ENCODE data around the gene RNF32. TPM values are rescaled to one million over a fixed set of nuclear protein-coding genes. Genes with fewer than 3 reads are reported as not detected.

The RNF32 gene
- total RNA-seq, 1 experiment from 2014 or later = 2.2 TPM

GRCh38 chr7:156655251-156655650 is 14.7 kb downstream of the RNF32 start:
- DNase-seq = no peak
- Histone ChIP-seq H3K9me2 (ENCODE audit: insufficient read depth) (no peaks in the 10 kb centered on the region), H2AFZ (no peak overlapping the region), H3K4me1 (replicated peaks; ENCODE audit: insufficient read depth) (no peaks in the 10 kb centered on the region), H3K36me3 (ENCODE audit: low read depth) (no peaks in the 10 kb centered on the region), H3K27me3 (ENCODE audit: insufficient read depth, low read depth) (no peaks in the 10 kb centered on the region), H3K79me2 (ENCODE audit: low read depth) (no peaks in the 10 kb centered on the region), H4K20me1 (ENCODE audit: insufficient read depth) (no peaks in the 10 kb centered on the region), H3K27ac (no peak overlapping the region), H3K9me3 (ENCODE audit: insufficient read depth, low read depth) (no peaks in the 10 kb centered on the region), H3F3A (ENCODE audit: insufficient read depth, low read depth) (no peaks in the 10 kb centered on the region; the same call in 1 of the 2 replicates), H3K4me2 (no peak overlapping the region), H3K4me3 (no peak overlapping the region)
- TF ChIP-seq EZH2 (IDR thresholded peaks at IDR 0.05; ENCODE audit: low read depth) (no peak), CTCF (conservative IDR thresholded peaks at IDR 0.05) (no peak)
- POLR2A ChIA-PET (ENCODE audit: unreplicated experiment) = no interaction called here
- BruUV-seq (replicated peaks) = no TSS peak
- CTCF ChIA-PET = no interaction called here
- intact Hi-C loops (cut with micrococcal nuclease; ENCODE audit: unreplicated experiment) = no loop called here

GRCh38 chr7:156655983-156656382 is 15.4 kb downstream of the RNF32 start:
- no peak overlapping the region for H3K4me2 ChIP-seq
- no TSS peak for BruUV-seq (replicated peaks)
- H4K20me1 ChIP-seq (ENCODE audit: insufficient read depth) = no peaks in the 10 kb centered on the region
- no peak for TF ChIP-seq CTCF (conservative IDR thresholded peaks at IDR 0.05)
- TF ChIP-seq EZH2 (IDR thresholded peaks at IDR 0.05; ENCODE audit: low read depth) = no peak
- no peak overlapping the region for H2AFZ ChIP-seq
- H3K4me3 ChIP-seq = no peak overlapping the region
- no peak overlapping the region for H3K27ac ChIP-seq
- no peaks in the 10 kb centered on the region for H3K9me2 ChIP-seq (ENCODE audit: insufficient read depth)
- no peaks in the 10 kb centered on the region for H3K27me3 ChIP-seq (ENCODE audit: insufficient read depth, low read depth)
- CTCF ChIA-PET = no interaction called here
- no peaks in the 10 kb centered on the region; the same call in 1 of the 2 replicates for H3F3A ChIP-seq (ENCODE audit: insufficient read depth, low read depth)
- H3K4me1 ChIP-seq (replicated peaks; ENCODE audit: insufficient read depth) = no peaks in the 10 kb centered on the region
- intact Hi-C loops (cut with micrococcal nuclease; ENCODE audit: unreplicated experiment) = no loop called here
- no peaks in the 10 kb centered on the region for H3K79me2 ChIP-seq (ENCODE audit: low read depth)
- no peaks in the 10 kb centered on the region for H3K36me3 ChIP-seq (ENCODE audit: low read depth)
- DNase-seq = no peak
- no peaks in the 10 kb centered on the region for H3K9me3 ChIP-seq (ENCODE audit: insufficient read depth, low read depth)
- POLR2A ChIA-PET (ENCODE audit: unreplicated experiment) = no interaction called here

GRCh38 chr7:156656598-156656997 is 16.0 kb downstream of the RNF32 start:
- no TSS peak for BruUV-seq (replicated peaks)
- Histone ChIP-seq H3K4me3 (no peak overlapping the region), H3K9me3 (ENCODE audit: insufficient read depth, low read depth) (no peaks in the 10 kb centered on the region), H2AFZ (no peak overlapping the region), H4K20me1 (ENCODE audit: insufficient read depth) (no peaks in the 10 kb centered on the region), H3K27ac (no peak overlapping the region), H3K79me2 (ENCODE audit: low read depth) (no peaks in the 10 kb centered on the region), H3K9me2 (ENCODE audit: insufficient read depth) (no peaks in the 10 kb centered on the region), H3K4me2 (no peak overlapping the region), H3F3A (ENCODE audit: insufficient read depth, low read depth) (no peaks in the 10 kb centered on the region; the same call in 1 of the 2 replicates), H3K27me3 (ENCODE audit: insufficient read depth, low read depth) (no peaks in the 10 kb centered on the region), H3K4me1 (replicated peaks; ENCODE audit: insufficient read depth) (no peaks in the 10 kb centered on the region), H3K36me3 (ENCODE audit: low read depth) (no peaks in the 10 kb centered on the region)
- no peak for DNase-seq
- POLR2A ChIA-PET (ENCODE audit: unreplicated experiment) = no interaction called here
- TF ChIP-seq CTCF (conservative IDR thresholded peaks at IDR 0.05) (no peak), EZH2 (IDR thresholded peaks at IDR 0.05; ENCODE audit: low read depth) (no peak)
- CTCF ChIA-PET = no interaction called here
- intact Hi-C loops (cut with micrococcal nuclease; ENCODE audit: unreplicated experiment) = no loop called here

Measured in PC-9 (cell line).